Body of pancreas (tissue), 4 donors: ENCODE data around the gene LDLRAD3. TPM values are rescaled to one million over a fixed set of nuclear protein-coding genes. Genes with fewer than 3 reads are reported as not detected.

Experiments
- ATAC-seq: fragments of 150-250 bp; one replicate; pipeline ENCODE4 v1.9.1; 2016
- DNase-seq, 4 donors: peaks; one replicate each; pipeline ENCODE4 v3.0.0-alpha.2; 2019
- H3K27ac ChIP-seq, 4 donors: fragments of 200-600 bp; sonication (generic); 1 replicate in 3 of 4; 2 replicates in 1 of 4; pipeline versions ENCODE4 v1.5.1 to v1.6.1; 2016 to 2019; ENCODE audit warnings: mild to moderate bottlenecking in 1 of 4, mixed read lengths in 1 of 4, moderate library complexity in 1 of 4
- H3K27me3 ChIP-seq, 2 donors: fragments of 200-600 bp; sonication (generic); one replicate each; pipeline ENCODE4 v1.6.0; 2016; ENCODE audit warnings: mild to moderate bottlenecking in 1 of 2
- H3K36me3 ChIP-seq, 2 donors: fragments of 200-600 bp; sonication (generic); replicated peaks in 1 of 2; 2 replicates each; pipeline ENCODE4 v1.5.1; 2016; ENCODE audit warnings: low read depth in 2 of 2; ENCODE audit not compliant: insufficient read depth in 1 of 2
- H3K4me1 ChIP-seq: fragments of 200-600 bp; sonication (generic); one replicate; pipeline ENCODE4 v1.6.0; 2016
- H3K4me3 ChIP-seq, 2 donors: fragments of 200-600 bp; sonication (generic); 1 replicate in 1 of 2; 2 replicates in 1 of 2; pipeline ENCODE4 v1.5.1; 2016 to 2019
- H3K9me3 ChIP-seq, 3 donors: fragments of 200-600 bp; sonication (generic); 1 replicate in 2 of 3; 2 replicates in 1 of 3; pipeline ENCODE4 v1.5.1; 2016
- POLR2A ChIP-seq, 3 donors: fragments of 450-650 bp; IDR thresholded peaks; one replicate each; pipeline ENCODE4 v1.6.1; 2016; ENCODE audit warnings: antibody characterized with exemption in 3 of 3, mild to moderate bottlenecking in 2 of 3
- WGBS, 2 donors: methylation state at CpG; one replicate each; pipeline ENCODE4 v1.1.5; 2017; 5-methylcytosine and 5-hydroxymethylcytosine counted together
- intact Hi-C: fragments of 100-400 bp; cut with DNase I; formaldehyde crosslinking; loops from one replicate; pipeline ENCODE4 v1.15.1; 2023
- total RNA-seq, 2 donors: library from RNA; depleted of rRNA; stranded (reverse); fragments of >200 nt; gene quantifications; one replicate each; pipeline ENCODE4 v1.1.0, GENCODE V29; 2016
- TF ChIP-seq, protein P1 (sequence below), 7 experiments: fragments of 450-650 bp in 4 of 7; fragments of 200-600 bp in 3 of 7; sonication (generic) in 3 of 7; IDR thresholded peaks; one replicate each; pipeline ENCODE4 v1.5.1; 2016 to 2019; ENCODE audit warnings: antibody characterized with exemption in 7 of 7

LDLRAD3 gene
- total RNA-seq, 2 donors from 2014 or later = 5.7 to 7.9 TPM

DNA sequence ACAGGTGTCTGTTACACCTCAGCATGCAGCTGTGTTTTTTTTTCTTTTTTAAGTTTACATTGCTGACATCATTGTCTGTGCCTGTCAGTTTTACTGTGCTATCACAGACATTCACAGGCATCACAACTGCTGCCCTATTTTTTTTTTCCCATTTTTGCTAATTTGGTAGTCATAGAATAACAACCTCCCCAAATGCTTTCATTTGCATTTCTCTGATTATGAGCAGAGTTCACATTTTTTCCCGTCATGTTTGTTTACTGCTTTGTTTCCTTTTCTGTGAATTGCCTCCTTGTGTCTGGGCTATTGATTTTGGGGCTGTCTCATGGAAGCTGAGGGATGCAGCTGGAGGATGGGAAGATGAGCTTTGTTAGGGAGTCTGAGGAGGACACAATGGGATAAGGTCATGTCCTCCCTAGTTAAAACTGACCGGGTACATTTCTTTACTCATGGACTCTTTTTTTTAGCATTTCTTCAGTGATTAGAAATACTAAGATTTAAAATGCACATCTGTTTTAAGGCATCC, 155.1 kb downstream of the LDLRAD3 start:
- WGBS, 2 donors = 66 to 75% methylated on average over 2 of the region's 2 CpGs
- H3K36me3 ChIP-seq = peaks cover 0 to 1% of the 10 kb centered on the region in 2 donors
- no peaks in the 10 kb centered on the region for H3K27me3 ChIP-seq
- TF ChIP-seq, protein P1, sequence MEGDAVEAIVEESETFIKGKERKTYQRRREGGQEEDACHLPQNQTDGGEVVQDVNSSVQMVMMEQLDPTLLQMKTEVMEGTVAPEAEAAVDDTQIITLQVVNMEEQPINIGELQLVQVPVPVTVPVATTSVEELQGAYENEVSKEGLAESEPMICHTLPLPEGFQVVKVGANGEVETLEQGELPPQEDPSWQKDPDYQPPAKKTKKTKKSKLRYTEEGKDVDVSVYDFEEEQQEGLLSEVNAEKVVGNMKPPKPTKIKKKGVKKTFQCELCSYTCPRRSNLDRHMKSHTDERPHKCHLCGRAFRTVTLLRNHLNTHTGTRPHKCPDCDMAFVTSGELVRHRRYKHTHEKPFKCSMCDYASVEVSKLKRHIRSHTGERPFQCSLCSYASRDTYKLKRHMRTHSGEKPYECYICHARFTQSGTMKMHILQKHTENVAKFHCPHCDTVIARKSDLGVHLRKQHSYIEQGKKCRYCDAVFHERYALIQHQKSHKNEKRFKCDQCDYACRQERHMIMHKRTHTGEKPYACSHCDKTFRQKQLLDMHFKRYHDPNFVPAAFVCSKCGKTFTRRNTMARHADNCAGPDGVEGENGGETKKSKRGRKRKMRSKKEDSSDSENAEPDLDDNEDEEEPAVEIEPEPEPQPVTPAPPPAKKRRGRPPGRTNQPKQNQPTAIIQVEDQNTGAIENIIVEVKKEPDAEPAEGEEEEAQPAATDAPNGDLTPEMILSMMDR (IDR thresholded peaks at IDR 0.05) = no peak
- no peak overlapping the region for H3K27ac ChIP-seq
- DNase-seq = no peak
- H3K4me1 ChIP-seq = no peaks in the 10 kb centered on the region
- intact Hi-C loops = no loop called here
- no peak overlapping the region for H3K4me3 ChIP-seq
- no peak for ATAC-seq
- H3K9me3 ChIP-seq = peaks cover 0 to 3% (median 0%) of the 10 kb centered on the region in 3 donors

DNA sequence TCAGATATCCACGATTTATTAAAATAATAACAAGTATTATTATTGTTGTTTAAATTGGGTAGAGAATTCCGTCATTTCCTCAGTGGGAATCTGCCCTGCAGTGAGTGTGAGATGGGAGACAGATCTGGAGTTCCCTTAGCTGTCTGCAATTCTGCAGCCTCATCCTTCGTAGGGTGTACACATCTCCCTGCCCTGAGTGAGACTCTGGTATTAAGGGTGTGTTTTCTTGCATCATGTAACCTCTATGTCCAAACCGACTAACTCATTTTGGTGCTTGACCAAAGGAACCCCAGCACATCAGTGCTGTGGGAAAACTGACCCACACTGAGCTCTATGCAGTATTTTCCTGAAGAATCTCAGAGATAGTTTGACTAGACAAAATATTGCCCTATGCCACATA, 157.6 kb downstream of the LDLRAD3 start:
- no peaks in the 10 kb centered on the region for H3K9me3 ChIP-seq
- no peak overlapping the region for H3K4me3 ChIP-seq
- peaks cover 15% of the 10 kb centered on the region for H3K4me1 ChIP-seq
- H3K27me3 ChIP-seq = no peaks in the 10 kb centered on the region
- DNase-seq (no peak), ATAC-seq (no peak)
- intact Hi-C loops = no loop called here
- TF ChIP-seq, protein P1 (IDR thresholded peaks at IDR 0.05) = no peak
- WGBS, 2 donors = 81 to 85% methylated on average over 4 of the region's 4 CpGs
- no peak overlapping the region for H3K27ac ChIP-seq
- peaks cover 0 to 1% of the 10 kb centered on the region in 2 donors for H3K36me3 ChIP-seq

DNA sequence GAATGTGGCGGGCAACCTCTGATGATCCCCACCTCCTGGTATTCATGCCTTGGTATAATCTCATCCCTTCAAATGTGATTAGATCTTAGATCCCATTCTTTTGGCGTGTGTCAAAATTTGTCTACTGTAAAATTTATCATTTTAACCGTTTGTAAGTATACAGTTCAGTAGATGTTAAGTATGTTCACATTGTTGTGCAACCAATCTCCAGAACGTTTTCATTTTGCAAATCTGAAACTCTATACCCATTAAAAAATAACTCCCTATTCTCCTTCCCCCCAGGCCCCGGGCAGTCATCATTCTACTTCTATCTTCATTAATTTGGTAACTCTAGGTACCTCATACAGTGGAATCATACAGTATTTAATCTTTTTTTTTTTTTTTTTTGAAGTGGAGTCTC, 159.0 kb downstream of the LDLRAD3 start:
- no peak overlapping the region for H3K27ac ChIP-seq
- H3K36me3 ChIP-seq = peaks cover 0 to 1% of the 10 kb centered on the region in 2 donors
- H3K4me1 ChIP-seq = peaks cover 15% of the 10 kb centered on the region
- ATAC-seq (no peak), DNase-seq (no peak)
- intact Hi-C loops = no loop called here
- WGBS, 2 donors = 90 to 93% methylated on average over 5 of the region's 5 CpGs
- no peak overlapping the region for H3K4me3 ChIP-seq
- no peaks in the 10 kb centered on the region for H3K9me3 ChIP-seq
- TF ChIP-seq POLR2A (IDR thresholded peaks at IDR 0.05) = no peak
- TF ChIP-seq, protein P1 (IDR thresholded peaks at IDR 0.05) = no peak
- no peaks in the 10 kb centered on the region for H3K27me3 ChIP-seq

DNA sequence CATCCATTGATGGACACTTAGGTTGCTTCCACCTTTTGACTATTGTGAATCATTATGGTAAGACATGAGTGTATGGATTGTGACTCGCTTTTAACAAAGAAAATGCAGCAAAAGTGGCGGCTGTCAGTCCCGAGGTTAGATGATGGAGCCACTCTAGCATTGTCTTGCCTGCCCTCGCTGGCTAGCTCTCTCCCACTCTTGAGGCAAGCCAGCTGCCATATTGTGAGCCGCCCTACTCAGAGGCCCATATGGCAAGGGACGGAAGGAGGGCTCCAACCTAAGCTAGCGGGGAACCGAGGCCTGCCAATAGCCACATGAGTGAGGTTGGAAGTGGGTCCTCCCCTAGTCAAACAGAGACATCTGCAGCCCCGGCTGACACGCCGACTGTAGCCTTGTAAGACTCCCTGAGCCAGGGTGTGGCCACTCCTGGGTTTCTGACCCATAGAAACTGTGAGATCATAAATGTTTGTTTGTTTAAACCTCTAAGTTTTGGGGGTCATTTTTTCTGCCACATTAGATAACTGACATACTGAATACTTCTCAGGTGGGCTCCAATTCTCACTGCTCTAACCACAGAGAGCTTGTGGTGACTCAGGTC, 160.2 kb downstream of the LDLRAD3 start:
- DNase-seq = no peak
- Histone ChIP-seq H3K36me3 (no peaks in the 10 kb centered on the region), H3K4me1 (peaks cover 15% of the 10 kb centered on the region), H3K9me3 (no peaks in the 10 kb centered on the region), H3K27ac (no peak overlapping the region), H3K27me3 (no peaks in the 10 kb centered on the region), H3K4me3 (no peak overlapping the region)
- no peak for TF ChIP-seq POLR2A (IDR thresholded peaks at IDR 0.05)
- TF ChIP-seq, protein P1 (IDR thresholded peaks at IDR 0.05) = no peak
- intact Hi-C loops = no loop called here
- WGBS, 2 donors = 84 to 96% methylated on average over 10 to 11 of the region's 11 CpGs
- ATAC-seq = no peak

DNA sequence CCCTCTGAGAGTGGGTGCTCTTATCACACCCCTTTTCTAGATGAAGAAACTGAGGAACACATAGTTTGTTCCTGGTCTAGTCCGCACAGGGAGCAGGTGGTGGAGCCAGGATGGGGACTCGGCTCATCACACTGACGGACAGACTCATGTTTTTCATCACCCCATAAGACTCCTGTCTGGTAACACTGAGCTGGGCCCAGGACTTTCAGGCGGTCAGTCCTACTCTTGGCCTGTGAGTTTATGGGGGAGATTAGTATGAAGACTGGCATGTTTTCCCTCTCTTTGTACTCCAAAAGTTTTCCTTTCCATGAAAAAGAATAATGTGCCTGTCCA, 160.8 kb downstream of the LDLRAD3 start:
- Histone ChIP-seq H3K27ac (peak overlapping the region in 1 of 4 donors; percentile 39), H3K4me1 (peaks cover 15% of the 10 kb centered on the region), H3K36me3 (no peaks in the 10 kb centered on the region), H3K9me3 (no peaks in the 10 kb centered on the region), H3K27me3 (no peaks in the 10 kb centered on the region), H3K4me3 (no peak overlapping the region)
- ATAC-seq = no peak
- intact Hi-C loops = no loop called here
- TF ChIP-seq POLR2A (IDR thresholded peaks at IDR 0.05) = no peak
- TF ChIP-seq, protein P1 (IDR thresholded peaks at IDR 0.05) = no peak
- WGBS, 2 donors = 77 to 89% methylated on average over 4 of the region's 4 CpGs
- no peak for DNase-seq
